Fibroblast of the conjunctiva (primary cell): ENCODE measurements around the gene VWA8.
"Not testable (repeated sequence)": the region's sequence is repeated elsewhere in the genome, so short reads cannot be mapped to it uniquely, and the experiment has no call there.

Experiments
- DNase-seq: peaks from one replicate; pipeline ENCODE4 v3.0.0-alpha.2; 2010; ENCODE audit warnings: low read depth

Gene VWA8

DNA sequence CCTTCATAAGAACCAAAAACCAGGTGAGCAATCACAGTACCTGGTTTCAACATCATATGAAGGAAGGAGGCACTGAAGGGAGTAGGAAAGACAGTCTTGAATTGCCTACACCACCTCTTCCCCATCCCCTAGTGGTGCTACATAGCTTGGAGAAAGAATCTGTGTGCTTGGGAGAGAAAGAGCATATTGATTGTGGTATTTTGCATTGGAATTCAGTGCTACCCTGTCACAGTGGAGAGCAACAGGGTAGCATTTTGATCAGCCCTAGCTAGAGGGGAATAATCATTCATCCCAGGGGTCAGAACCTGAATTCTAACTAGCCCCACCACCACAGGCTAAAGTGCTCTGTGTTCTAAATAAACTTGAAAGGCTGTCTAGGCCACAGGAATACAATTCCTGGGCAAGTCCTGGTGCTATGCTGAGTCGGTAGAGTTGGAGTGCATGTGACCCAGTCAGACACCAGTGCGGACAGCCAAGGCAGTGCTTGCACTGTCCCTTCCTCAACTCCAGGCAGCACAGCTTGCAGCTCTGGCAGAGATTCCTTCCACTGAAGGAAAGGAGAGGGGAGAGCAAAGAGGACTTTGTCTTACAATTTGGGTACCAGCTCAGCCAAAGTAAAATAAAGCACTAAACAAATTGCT lies 158.7 kb downstream of the VWA8 start:
- DNase-seq = no peak

DNA sequence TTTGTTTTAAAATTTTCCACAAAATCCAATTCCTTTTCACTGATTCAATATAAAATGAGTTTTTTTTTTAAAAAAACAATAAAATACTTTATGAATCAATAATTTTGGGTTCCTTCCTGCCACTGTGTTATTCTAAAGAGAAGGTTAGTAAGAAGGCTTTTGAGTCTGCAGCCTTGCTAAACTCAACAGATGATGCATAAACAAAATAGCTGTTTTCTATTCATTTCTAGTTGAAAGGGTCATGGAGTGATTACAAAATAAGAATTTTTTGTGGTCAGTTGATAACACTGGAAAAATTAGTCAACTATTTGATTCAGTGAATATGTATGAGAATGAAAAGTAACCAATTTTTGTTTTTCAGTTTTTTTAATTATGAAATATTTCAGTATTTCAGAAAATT lies 169.9 kb downstream of the VWA8 start:
- DNase-seq = no peak

DNA sequence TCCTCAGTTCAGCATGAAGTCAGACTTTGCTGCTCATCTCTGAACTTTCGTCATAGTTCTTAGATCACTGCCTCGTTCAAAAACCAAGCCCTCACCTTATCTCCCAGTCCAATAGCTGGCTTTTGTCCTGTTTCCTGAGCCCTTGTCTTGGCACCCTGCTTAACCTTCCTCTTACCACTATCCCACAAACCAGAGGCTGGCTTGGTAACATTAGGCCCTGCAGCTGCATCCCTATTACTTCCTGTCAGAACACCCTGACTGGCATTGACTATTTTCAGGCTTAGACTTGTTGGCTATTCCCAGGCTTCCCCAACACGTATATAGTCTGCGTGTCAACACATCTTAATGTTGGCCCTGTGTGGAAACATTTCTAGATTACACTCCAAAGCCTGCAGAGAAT lies 172.4 kb downstream of the VWA8 start:
- no peak for DNase-seq

DNA sequence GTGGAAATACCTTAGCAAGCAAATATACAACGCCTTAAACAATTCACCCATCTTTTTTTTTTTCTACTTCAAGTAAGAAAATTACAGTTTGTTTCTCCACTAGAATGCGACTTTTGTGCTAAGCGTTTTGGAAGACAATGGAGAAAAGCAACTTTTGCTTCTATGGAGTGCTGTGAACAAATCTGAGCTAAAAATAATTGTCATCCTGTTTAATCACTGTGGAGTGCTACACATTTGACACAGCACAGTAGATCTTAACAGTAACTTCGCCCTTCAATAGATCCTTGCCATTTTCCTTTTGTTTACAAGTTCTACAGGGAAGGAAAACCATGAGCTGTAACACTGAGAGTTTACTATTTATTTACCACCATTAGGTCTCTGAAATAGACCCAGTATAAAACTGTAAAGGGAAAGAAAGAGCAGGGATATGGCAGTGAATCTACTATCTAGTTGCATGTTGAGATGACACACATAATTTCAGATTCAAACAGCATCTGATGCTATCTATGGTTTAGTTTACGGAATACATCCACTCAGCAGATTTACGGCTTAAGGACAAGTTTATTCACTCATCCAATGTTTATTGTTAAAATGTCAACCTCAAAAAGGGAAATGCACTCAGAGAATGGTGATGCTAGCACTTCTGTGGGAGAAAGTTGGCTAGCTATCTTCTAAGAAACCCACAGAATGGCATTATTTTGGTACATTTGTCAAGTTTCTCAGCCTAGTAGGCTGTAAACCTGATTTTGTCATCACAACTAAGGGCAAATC lies 175.3 kb downstream of the VWA8 start:
- DNase-seq = no peak

DNA sequence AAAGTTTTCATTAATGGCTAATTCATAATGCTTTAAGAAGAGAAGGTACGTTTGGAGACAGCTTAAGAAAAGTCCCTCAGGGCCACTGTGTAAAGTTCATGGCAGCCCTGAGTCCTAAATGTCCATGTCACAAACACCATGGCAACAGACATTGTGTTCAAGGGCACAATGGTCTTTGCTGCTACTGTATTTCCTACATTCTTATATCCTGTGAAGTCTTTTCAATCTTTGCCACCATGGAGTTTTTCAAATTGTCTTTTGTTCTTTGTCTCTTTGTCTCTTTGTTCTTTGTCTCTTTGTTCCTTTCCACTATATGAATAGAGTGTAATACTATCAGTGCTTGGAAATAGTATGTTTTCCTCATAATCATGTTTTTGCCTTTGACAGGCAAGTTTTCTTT lies 178.8 kb downstream of the VWA8 start:
- no peak for DNase-seq

DNA sequence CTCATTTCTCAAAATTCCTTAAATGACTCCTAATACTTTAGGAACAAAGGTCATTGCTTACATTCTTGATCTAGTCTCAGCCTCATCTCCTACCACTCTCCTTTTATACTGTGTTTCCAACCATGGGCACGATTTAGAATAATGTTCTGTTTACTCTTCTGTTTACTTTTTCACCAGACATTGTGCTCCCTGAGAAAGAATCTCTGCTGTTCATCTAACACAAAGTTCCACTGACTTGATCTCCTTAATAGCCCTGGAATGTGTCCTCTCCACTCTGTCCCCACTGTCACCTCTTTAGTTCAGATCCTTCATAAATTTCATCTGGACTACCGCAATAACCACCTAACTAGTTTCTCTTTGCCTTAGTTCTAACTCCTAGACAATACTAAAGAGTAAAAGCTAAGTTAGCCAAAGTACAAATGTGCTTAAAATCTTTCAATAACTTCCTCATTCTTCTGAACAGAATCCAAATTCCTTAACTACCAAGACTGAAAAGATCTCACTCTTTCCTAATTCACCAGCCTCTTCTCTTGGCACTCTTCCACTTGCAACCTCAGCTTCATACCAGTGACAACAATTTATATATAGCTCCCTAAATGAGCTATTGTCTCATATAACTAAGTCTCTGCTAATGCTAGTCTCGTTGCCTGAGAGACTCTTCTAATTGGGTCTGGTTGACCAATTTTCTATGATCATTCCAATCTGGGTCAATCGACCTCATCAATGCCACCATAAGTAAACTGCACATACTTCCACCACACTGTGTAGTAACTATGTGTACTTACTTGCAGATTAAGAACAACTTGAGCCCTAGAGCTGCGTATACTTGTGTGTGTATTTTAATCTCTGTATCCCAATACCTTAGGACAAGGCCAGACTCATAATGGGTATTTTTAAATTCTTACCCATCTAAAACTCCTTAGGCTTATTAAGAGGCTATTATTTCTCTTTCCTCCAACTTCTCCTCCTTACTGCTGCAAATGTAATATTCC lies 179.9 kb downstream of the VWA8 start:
- peak; percentile 47 for DNase-seq

DNA sequence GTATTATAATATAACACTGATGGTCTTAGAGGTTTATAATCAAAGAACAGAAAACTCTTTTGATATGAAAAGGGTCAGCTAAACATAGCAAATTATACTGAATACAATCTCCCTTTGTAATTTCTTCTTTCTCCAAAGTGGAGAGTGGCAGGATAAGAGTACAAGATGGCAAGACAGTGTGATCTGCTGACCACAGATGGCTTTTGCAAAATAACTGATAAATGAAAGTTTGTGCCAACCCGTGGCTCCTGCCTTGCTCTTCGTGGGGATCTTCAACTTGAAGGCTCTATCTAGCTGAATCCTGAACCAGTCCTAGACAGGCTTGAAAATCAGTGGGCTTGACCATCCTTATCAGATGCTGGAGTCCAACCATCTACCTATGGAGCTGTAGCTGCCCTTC lies 185.7 kb downstream of the VWA8 start:
- DNase-seq = no peak

DNA sequence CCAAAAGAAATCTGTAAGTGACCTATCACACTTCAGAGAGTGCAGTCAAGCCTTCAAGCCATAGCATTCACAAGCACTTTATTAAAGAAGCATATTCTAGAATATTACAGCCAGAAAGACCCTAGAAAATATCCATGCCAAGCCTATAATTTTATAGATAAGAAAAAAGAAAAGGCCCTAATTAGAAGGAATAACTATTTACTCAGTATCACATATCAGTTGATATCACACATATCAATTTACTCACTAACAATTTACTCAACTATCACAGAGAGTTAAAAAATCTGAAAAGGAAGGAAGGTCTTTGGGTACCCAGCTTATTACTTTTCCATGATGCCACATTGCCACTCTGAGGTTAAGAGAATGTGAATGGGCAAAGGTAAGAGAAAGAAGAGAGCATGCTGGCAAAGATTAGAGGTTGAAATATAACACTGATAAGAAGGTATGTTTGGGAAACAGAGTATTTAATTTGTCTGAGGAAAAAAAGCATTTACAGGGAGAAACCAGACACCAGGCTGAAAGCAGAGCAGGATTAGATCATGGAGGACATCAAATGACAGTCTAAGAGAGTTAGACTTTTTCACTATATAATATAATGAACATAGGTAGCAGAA lies 186.2 kb downstream of the VWA8 start:
- DNase-seq = no peak

DNA sequence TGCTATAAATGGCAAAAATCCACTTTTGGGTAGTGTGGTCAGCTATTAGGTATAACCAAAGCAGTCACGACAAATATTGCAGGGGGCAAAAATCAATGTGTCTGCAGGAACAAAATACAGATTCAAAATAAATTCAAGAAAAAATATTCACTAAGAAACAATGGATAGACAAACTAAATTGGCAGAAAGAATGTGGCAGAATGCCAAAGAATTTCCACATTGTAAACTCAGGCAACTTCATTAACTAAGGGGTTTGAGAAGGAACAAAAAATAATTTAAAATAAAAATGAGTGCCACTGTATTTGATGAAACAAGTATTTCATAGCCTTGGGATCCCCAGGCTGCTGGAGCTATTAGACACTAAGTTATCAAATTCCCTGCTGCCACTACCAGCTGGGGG lies 193.1 kb downstream of the VWA8 start:
- DNase-seq = no peak

DNA sequence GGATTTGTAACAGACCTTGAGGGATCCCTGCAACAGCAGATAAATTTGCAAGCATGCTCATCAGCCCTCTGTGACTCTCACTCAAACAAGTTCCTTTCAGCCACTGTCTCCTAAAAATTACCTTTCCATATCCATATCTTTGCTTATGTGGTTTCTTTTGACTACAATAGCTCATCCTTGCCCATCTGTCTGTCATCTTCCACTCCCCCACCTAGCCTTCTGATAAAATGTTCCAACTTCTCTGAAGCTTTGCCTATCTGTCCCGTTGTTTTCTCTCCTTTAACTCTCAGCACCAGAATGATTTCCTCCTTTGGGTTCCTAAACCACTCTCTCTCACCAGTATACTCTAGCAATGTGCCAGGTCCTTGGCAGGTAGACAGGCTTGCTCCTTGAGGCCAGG lies 194.5 kb downstream of the VWA8 start:
- no peak for DNase-seq

DNA sequence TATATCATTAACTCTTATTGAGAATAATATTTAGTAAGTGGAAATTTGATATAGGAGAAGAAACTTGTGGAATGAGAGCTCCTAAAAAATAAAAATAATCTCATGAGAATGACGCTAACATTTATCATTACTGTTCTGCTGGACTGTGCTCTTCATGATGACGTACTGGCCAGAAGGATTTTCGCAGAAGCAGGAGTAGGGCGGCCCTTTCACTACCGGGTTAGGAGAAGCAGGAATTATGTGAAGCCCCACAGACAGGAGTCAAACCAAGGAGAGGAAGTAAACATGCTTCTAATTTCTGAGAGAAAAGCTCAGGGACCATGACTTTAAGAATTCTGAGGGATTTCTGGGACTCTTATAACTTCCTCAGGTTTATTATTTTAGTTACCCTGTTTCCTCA lies 195.1 kb downstream of the VWA8 start:
- DNase-seq = no peak

DNA sequence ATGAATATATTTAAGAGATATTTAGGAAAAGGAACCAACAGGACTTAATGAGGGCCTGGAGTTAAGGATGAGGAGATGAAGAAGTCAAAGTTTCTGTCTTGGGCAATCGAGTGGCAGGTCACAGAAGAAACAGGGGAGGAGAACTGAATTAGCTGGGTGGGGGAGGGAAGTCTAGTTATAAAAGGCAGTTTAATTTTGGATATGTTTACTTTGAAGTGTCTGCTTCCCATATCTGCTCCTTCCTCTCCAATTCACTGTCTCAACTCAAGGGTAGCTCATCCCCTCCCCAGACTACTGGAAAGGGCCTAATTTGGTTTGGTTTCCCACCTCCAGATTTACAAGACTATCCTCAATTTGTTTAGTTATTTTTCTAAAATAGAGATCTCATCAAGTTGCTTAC lies 195.9 kb downstream of the VWA8 start:
- DNase-seq = no peak

DNA sequence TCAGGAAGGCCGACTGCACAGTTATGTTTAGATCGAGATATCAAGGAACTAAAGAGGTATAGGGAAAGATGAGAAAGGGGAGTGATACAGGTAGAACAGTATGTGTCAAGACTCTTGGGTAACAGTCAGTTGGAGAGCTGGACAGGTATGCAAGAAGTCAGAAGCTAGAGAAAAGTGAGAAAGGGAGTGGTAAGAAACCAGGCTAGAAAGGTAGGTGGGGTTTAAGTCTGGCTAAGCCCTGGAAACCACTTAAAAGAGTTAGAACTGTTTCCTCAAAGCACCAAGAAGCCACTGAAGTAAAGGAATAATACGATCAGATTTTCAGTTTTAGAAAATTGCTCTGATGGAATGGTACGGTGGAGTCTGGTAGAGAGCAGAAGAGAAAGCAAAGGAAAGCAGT lies 196.4 kb downstream of the VWA8 start:
- DNase-seq = no peak

DNA sequence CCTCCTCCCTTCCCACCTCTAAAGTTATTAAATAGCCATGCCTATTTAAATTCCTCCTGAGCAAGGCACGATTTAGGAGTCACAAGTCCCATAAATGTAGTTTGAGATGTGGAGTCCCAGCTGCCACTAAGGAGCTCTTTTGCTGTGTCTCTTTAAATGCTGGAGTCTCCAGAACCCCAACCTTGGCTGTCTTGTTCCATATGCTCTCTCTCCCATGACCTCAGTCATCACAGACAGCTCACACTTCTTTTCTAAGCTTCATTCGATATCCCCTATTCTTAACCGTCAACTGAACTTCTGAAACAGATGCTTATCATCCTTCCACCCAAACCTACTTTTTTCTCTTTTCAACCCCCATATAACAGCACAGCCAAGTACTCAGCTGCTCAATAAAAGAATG lies 197.1 kb downstream of the VWA8 start:
- no peak for DNase-seq

DNA sequence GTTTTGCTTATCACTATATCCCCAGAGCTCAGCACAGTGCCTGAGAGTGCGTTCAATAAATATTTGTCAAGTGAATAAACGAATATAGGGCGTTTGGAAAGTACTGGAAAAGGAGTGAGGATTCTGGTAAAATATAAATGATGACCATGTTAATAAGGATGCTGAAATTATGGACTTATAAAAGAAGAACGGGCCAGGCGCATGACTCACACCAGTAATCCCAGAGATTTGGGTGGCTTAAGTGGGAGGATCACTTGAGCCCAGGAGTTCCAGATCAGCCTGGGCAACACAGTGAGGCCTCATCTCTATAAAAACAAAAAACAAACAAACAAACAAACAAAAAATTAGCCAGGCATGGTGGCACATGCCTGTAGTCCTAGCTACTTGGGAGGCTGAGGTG lies 198.1 kb downstream of the VWA8 start:
- no peak for DNase-seq

DNA sequence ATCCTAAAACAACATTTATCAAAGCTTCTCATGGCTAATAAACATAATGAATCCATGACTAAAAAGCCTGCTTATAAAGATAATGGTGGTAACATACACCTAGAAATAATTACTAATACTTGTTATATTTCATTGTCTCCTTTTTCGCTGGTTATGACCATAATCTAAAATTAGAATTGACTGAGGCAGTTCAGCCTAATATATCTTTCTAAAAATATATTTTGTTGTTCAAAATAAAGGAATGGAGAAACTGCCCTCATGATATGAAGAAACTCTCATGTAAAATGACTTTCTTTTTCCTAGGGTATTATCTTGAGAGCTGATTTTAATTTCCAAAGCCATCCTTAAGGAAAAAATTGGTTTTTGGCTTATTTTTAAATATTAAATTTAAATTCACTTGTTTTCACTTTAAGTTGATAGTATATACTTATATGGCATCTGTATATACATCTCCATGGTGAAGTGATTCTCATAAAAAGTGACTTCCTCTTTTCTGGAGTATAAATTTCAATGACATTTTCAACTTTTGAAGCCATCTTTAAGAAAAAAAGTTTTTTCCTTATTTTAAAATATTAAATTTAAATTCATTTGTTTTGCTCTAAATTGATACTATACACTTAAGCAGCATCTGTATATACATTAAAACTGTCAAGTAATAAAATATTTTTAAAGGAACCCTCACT lies 204.6 kb downstream of the VWA8 start:
- no peak for DNase-seq

DNA sequence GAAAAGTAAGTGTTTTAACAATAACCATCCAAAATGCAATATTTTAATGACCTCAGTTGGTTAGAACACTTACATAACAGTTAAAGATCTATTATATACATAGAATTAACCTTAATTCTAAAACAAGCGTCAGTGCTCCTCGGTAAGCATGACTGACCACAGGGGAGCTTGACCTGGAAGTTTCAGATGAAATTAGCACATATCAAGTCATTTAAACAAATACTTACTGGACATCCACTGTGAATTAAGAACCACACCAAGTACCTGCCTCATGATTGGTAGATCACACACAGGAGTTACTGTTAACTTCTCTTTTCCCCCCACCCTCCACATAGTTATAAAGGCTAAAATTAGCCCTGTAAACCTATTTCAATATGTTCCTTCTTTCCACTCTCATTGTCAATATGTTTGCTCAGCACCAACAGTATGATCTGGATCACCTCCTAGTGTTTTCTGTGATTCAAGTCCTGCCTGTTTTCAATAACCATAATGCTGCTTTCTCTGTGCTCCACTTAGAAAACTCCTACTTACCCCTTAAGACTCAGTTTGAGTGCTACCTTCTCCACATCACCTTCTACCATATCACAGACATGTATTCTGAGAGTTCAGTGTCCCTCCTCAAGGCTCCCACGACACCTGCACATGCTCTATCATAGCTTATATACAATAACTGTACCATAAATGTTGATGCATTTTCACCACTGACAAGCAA lies 209.0 kb downstream of the VWA8 start:
- no peak for DNase-seq

DNA sequence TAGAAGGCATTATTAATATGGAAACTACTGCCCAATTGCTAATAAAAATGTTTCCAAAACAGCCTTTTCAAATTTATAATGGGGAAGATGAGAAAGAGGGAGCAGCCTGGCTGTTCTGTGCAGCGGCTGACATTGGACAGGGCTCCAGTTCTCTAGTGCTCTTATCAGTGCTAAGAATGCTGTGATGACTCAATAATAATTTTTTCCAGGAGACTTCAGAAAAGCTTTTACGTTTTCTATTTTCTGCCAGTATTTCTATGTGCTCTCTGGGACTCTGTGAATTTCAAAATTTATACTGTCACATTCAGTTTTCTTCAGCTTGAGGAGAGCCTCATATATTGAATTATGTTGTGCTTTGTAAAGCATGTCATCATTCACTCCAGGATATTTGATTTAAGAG lies 209.6 kb downstream of the VWA8 start:
- peak; percentile 3 for DNase-seq

DNA sequence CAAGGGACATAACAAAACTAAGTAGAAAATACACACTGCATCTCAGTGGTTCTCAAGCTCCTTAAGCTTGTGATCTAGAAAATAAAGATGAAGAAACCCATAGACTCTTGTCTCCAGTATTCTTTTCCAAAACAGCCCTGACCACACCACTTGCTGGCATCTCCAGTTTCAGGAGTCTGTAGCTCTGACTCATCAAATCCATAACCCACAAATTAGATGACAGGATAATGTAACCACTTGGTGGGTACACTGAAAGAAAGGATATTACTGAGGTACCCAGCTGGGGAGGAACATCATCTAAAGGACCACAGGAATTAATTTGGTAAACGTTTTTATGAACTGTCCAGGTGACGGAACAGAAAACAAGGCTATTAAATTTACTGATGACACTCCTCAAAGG lies 214.7 kb downstream of the VWA8 start:
- DNase-seq = peak; percentile 6

DNA sequence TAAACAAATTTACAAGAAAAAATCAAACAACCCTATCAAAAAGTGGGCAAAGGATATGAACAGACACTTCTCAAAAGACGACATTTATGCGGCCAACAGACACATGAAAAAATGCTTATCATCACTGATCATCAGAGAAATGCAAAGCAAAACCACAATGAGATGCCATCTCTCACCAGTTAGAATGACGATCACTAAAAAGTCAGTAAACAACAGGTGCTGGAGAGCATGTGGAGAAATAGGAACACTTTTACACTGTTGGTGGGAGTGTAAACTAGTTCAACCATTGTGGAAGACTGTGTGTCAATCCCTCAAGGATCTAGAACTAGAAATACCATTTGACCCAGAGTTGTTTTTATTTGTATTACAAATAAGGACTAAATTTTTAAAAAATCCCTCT lies 215.4 kb downstream of the VWA8 start:
- DNase-seq = not testable (repeated sequence)

DNA sequence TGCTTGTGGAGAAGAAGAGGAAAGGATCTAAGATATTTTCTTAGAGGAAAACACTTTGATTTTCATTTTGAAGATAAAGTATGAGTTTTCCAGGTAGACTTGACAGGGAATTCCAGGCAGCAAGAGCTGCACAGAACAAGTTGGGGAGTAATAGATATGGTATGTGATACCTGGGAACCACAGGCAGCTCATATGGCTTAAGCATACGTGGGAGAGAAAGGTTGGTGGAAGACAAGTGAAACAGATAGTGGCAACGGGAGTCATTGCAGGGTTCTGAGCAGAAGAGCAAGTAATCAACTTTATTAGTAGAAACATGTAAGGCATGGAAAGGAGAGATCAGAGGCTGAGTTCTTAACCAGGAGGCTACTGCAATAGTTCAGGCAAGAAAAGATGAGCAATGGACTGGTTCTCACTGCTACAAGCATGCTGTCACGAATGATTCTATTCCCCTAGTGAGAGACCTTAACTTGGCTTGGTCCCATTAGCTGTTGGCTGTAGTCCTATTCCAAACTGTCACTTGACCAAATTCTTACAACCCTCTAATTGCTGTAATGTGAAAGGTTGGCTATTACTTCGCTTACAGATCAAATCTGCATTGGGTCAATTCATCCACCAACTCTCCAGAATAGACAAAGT lies 217.9 kb downstream of the VWA8 start:
- DNase-seq = no peak
